Right lobe of liver (tissue), 4 donors: ENCODE results near the gene OSBPL3.

Experiments
- POLR2A ChIP-seq: fragments of 450-650 bp; IDR thresholded peaks from one replicate; pipeline ENCODE4 v1.6.1; 2017; ENCODE audit warnings: antibody characterized with exemption, mild to moderate bottlenecking
- TF ChIP-seq, protein P1 (sequence below), 4 donors: fragments of 200-600 bp in 3 of 4; fragments of 450-650 bp in 1 of 4; IDR thresholded peaks; one replicate each; pipeline versions ENCODE4 v1.5.1 to v1.8.0; 2016 to 2022; ENCODE audit warnings: antibody characterized with exemption in 4 of 4, mild to moderate bottlenecking in 2 of 4
- donor health status: DM: no; HTN: no; CAD: no.
- donor health status: DM: no; HTN: no; CAD: no.
- donor health status: DM: no; HTN: yes; CAD: no.

GRCh38 chr7:24980534-24981170 is 674 bp upstream of the OSBPL3 start:
- TF ChIP-seq, protein P1, sequence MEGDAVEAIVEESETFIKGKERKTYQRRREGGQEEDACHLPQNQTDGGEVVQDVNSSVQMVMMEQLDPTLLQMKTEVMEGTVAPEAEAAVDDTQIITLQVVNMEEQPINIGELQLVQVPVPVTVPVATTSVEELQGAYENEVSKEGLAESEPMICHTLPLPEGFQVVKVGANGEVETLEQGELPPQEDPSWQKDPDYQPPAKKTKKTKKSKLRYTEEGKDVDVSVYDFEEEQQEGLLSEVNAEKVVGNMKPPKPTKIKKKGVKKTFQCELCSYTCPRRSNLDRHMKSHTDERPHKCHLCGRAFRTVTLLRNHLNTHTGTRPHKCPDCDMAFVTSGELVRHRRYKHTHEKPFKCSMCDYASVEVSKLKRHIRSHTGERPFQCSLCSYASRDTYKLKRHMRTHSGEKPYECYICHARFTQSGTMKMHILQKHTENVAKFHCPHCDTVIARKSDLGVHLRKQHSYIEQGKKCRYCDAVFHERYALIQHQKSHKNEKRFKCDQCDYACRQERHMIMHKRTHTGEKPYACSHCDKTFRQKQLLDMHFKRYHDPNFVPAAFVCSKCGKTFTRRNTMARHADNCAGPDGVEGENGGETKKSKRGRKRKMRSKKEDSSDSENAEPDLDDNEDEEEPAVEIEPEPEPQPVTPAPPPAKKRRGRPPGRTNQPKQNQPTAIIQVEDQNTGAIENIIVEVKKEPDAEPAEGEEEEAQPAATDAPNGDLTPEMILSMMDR (IDR thresholded peaks at IDR 0.05) = no peak
- TF ChIP-seq POLR2A = no peak
